ENCODE results near the gene EDN1. TPM values are rescaled to one million over a fixed set of nuclear protein-coding genes. Genes with fewer than 3 reads are reported as not detected.

The EDN1 gene
- total and polyA plus RNA-seq, 2 of the 4 experiments (the other 2 are of a cell fraction), result 5.6 to 9.0 TPM

DNA sequence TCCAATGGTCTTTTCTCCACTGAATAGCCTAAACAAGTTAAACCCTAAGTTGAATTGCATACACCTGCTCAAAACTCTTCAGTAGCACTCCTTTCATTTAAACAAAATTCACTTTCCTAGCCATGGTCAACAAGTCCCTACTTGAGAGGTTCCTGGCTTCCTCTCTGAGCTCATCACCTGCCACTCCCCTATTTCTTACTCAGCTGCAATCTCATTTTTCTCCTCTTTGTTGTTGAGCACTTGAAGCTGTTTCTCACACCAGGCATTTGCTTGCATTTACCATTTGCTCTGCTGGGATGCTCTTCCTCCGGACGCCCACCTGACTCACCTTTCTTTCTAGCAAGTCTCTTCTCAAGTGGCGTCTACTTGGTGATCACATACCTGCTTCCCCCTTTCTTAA lies 38.5 kb downstream of the EDN1 start:
- intact Hi-C loops (cut with micrococcal nuclease), result no loop called here
- 85% methylated on average over 3 of the region's 3 CpGs; no CpG with 5 or more reads in 1 of the 2 experiments for WGBS, 2 experiments (ENCODE audit: extremely low coverage in 2 of 2, insufficient read length in 1 of 2)
- Histone ChIP-seq H3K27me3 (ENCODE audit: control insufficient read depth, insufficient read depth, low read length) (no peaks in the 10 kb centered on the region), H3K79me1 (ENCODE audit: low read depth in 1 of 2, low read length in 2 of 2) (no peaks in the 10 kb centered on the region), H3K27ac (ENCODE audit: insufficient read depth, low read length) (no peak overlapping the region), H3K18ac (ENCODE audit: low read depth, low read length) (no peak overlapping the region), H2AK5ac (ENCODE audit: low read depth, low read length) (no peak overlapping the region), H3K4me3 (ENCODE audit: insufficient read depth, low read depth, low read length) (no peak overlapping the region), H3K56ac (ENCODE audit: extremely low read depth, insufficient read depth, low read length) (no peak overlapping the region), H3K9me3 (ENCODE audit: control insufficient read depth, insufficient read depth, low read length) (no peaks in the 10 kb centered on the region), H2BK5ac (ENCODE audit: low read depth, low read length, poor library complexity, severe bottlenecking) (no peak overlapping the region), H3K4ac (ENCODE audit: low read depth, low read length) (no peak overlapping the region), H3K36me3 (ENCODE audit: control insufficient read depth, insufficient read depth, low read length) (no peaks in the 10 kb centered on the region), H2AK9ac (replicated peaks; ENCODE audit: low read depth, low read length, poor library complexity) (no peak overlapping the region), H3K23ac (ENCODE audit: low read depth, low read length) (no peak overlapping the region), H2BK120ac (ENCODE audit: low read depth, low read length) (no peak overlapping the region), H2BK15ac (ENCODE audit: low read depth, low read length) (no peak overlapping the region), H2AFZ (replicated peaks; ENCODE audit: low read length, poor library complexity) (no peak overlapping the region), H3K14ac (replicated peaks; ENCODE audit: low read depth, low read length) (no peak overlapping the region), H4K20me1 (ENCODE audit: insufficient read depth, low read length) (no peaks in the 10 kb centered on the region), H4K5ac (ENCODE audit: low read depth, low read length) (no peak overlapping the region), H4K8ac (ENCODE audit: low read depth in 2 of 2, low read length in 2 of 2) (no peak overlapping the region), H3K9me1 (ENCODE audit: insufficient read depth, low read length) (no peaks in the 10 kb centered on the region), H3K9ac (ENCODE audit: low read depth, low read length) (no peak overlapping the region), H3K4me1 (ENCODE audit: control insufficient read depth, insufficient read depth, low read length) (no peaks in the 10 kb centered on the region; the same call in 1 of the 2 replicates), H2BK20ac (ENCODE audit: low read depth, low read length) (no peak overlapping the region), H3K4me2 (ENCODE audit: low read depth, low read length) (no peak overlapping the region), H4K91ac (ENCODE audit: insufficient read depth, low read depth, low read length) (no peak overlapping the region)
- ChIA-PET CTCF (no interaction called here), POLR2A (ENCODE audit: unreplicated experiment) (no interaction called here)
- no peak for ATAC-seq (ENCODE audit: low read depth)
- dilution Hi-C loops (cut with HindIII; ENCODE audit: low sequenced_read_pairs, unreplicated experiment), result no loop called here
- DNase-seq, result no peak
- no TSS peak for BruUV-seq (replicated peaks)
- no peak for TF ChIP-seq MAZ (IDR thresholded peaks at IDR 0.05; ENCODE audit: borderline replicate concordance, low read depth, low read length)
- TF ChIP-seq, protein P1, sequence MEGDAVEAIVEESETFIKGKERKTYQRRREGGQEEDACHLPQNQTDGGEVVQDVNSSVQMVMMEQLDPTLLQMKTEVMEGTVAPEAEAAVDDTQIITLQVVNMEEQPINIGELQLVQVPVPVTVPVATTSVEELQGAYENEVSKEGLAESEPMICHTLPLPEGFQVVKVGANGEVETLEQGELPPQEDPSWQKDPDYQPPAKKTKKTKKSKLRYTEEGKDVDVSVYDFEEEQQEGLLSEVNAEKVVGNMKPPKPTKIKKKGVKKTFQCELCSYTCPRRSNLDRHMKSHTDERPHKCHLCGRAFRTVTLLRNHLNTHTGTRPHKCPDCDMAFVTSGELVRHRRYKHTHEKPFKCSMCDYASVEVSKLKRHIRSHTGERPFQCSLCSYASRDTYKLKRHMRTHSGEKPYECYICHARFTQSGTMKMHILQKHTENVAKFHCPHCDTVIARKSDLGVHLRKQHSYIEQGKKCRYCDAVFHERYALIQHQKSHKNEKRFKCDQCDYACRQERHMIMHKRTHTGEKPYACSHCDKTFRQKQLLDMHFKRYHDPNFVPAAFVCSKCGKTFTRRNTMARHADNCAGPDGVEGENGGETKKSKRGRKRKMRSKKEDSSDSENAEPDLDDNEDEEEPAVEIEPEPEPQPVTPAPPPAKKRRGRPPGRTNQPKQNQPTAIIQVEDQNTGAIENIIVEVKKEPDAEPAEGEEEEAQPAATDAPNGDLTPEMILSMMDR (conservative IDR thresholded peaks at IDR 0.05; ENCODE audit: low read depth, low read length), result no peak
- in situ Hi-C loops (cut with MboI; ENCODE audit: low sequenced_read_pairs), result no loop called here

Data from IMR-90 (cell line).